Stomach (tissue), 9 donors: ENCODE results near the gene GEMIN7. TPM values are rescaled to one million over a fixed set of nuclear protein-coding genes. Genes with fewer than 3 reads are reported as not detected.

Source experiments
- DNase-seq, 2 donors: peaks; one replicate each; pipeline versions ENCODE4 v3.0.0 to v3.0.0-alpha.2; 2013 to 2019
- H3K27ac ChIP-seq, 5 donors: fragments of 200-600 bp in 4 of 5; sonication (generic) in 4 of 5; one replicate each; pipeline ENCODE4 v1.5.1; 2013 to 2019; ENCODE audit warnings: mild to moderate bottlenecking in 1 of 5, moderate library complexity in 1 of 5
- H3K27me3 ChIP-seq, 3 donors: fragments of 200-600 bp; sonication (generic); one replicate each; pipeline ENCODE4 v1.5.1; 2017 to 2019; ENCODE audit warnings: mixed run types in 1 of 3
- H3K36me3 ChIP-seq, 4 donors: fragments of 200-600 bp; sonication (generic); 1 replicate in 3 of 4; 2 replicates in 1 of 4; pipeline ENCODE4 v1.5.1; 2016 to 2019
- H3K4me1 ChIP-seq, 4 donors: fragments of 200-600 bp; sonication (generic); one replicate each; pipeline ENCODE4 v1.5.1; 2016 to 2019
- H3K4me3 ChIP-seq, 4 donors: fragments of 200-600 bp; sonication (generic) in 3 of 4; one replicate each; pipeline ENCODE4 v1.5.1; 2016 to 2019; ENCODE audit warnings: mild to moderate bottlenecking in 1 of 4
- H3K9me3 ChIP-seq, 4 donors: fragments of 200-600 bp; sonication (generic); one replicate each; pipeline ENCODE4 v1.5.1; 2016 to 2019
- CTCF ChIP-seq, 7 experiments: fragments of 450-650 bp in 4 of 7; fragments of 200-600 bp in 3 of 7; sonication (generic) in 3 of 7; IDR thresholded peaks; one replicate each; pipeline ENCODE4 v1.5.1; 2016 to 2019; ENCODE audit warnings: antibody characterized with exemption in 7 of 7, control low read depth in 2 of 7, mild to moderate bottlenecking in 1 of 7
- EP300 ChIP-seq: sonication (generic); formaldehyde crosslinking; IDR thresholded peaks from one replicate; pipeline ENCODE4 v1.6.1; 2017; ENCODE audit warnings: antibody characterized with exemption
- POLR2A ChIP-seq, 4 donors: fragments of 450-650 bp; IDR thresholded peaks; one replicate each; pipeline ENCODE4 v1.6.1; 2016; ENCODE audit warnings: antibody characterized with exemption in 4 of 4, control low read depth in 2 of 4, mild to moderate bottlenecking in 1 of 4, moderate library complexity in 1 of 4
- POLR2AphosphoS5 ChIP-seq, 3 donors: sonication (generic); formaldehyde crosslinking; IDR thresholded peaks; one replicate each; pipeline ENCODE4 v1.6.1; 2016; ENCODE audit warnings: antibody characterized with exemption in 3 of 3
- WGBS, 5 donors: extraction: QIAGEN DNeasy Blood & Tissue Kit in 3 of 5; methylation state at CpG; one replicate each; pipeline versions ENCODE4 v1.1.5 to v1.1.7; 2013 to 2018; 5-methylcytosine and 5-hydroxymethylcytosine counted together
- intact Hi-C: fragments of 100-400 bp; cut with DNase I; formaldehyde crosslinking; loops from one replicate; pipeline ENCODE4 v1.15.1; 2023; ENCODE audit warnings: low total_unique reads
- polyA plus RNA-seq, 3 donors: library from polyadenylated mRNA; stranded (reverse); fragments of 200-250 nt; gene quantifications; one replicate each; pipeline ENCODE4 v1.2.3, GENCODE V29; 2013
- total RNA-seq, 5 donors: library from RNA; depleted of rRNA; stranded (reverse); fragments of >200 nt; gene quantifications; one replicate each; pipeline versions ENCODE4 v1.1.0 to v1.2.3, GENCODE V29; 2014 to 2016
- donor health status: healthy with polysubstance abuse.
- donor health status: Bipolar disorder and iron deficiency.
- donor health status: healthy.

The GEMIN7 gene
- total and polyA plus RNA-seq, 8 donors = 1.8 to 107 (median 25.3) TPM

- Histone ChIP-seq H3K4me3 (peak overlapping the region; percentile 76 to 97 (median 78)), H3K4me1 (peaks cover 22 to 83% (median 62%) of the 10 kb centered on the region in 4 donors), H3K36me3 (peaks cover 0 to 25% (median 20%) of the 10 kb centered on the region in 4 donors), H3K27ac (peak overlapping the region; percentile 83 to 87 (median 86)), H3K9me3 (no peaks in the 10 kb centered on the region), H3K27me3 (no peaks in the 10 kb centered on the region)
- intact Hi-C loops = no loop called here
- no peak for DNase-seq
- no peak for TF ChIP-seq EP300
- TF ChIP-seq CTCF (IDR thresholded peaks at IDR 0.05) = no peak
- TF ChIP-seq POLR2AphosphoS5 (IDR thresholded peaks at IDR 0.05) = no peak
- TF ChIP-seq POLR2A (IDR thresholded peaks at IDR 0.05) = no peak
- 55 to 69% (median 60%) methylated on average over 9 to 10 of the region's 10 CpGs for WGBS, 5 donors
Observed at GRCh38 chr19:45078390-45079062, 534 bp upstream of the GEMIN7 start.

GRCh38 chr19:45079911-45080370, 881 bp downstream of the GEMIN7 start:
- TF ChIP-seq POLR2AphosphoS5 (IDR thresholded peaks at IDR 0.05) (peak in 1 of 3 donors; percentile 59), POLR2A (IDR thresholded peaks at IDR 0.05) (no peak)
- Histone ChIP-seq H3K9me3 (no peaks in the 10 kb centered on the region), H3K36me3 (peaks cover 0 to 39% (median 29%) of the 10 kb centered on the region in 4 donors), H3K27ac (peak overlapping the region; percentile 83 to 87 (median 86)), H3K27me3 (no peaks in the 10 kb centered on the region), H3K4me3 (peak overlapping the region; percentile 76 to 97 (median 78)), H3K4me1 (peaks cover 22 to 69% (median 56%) of the 10 kb centered on the region in 4 donors)
- peak; percentile 52 to 66 for DNase-seq
- intact Hi-C loops = no loop called here
- WGBS, 5 donors = 3 to 10% (median 4%) methylated on average over 5 to 6 of the region's 6 CpGs

- H3K4me3 ChIP-seq = no peak overlapping the region
- no peak overlapping the region for H3K27ac ChIP-seq
- intact Hi-C loops = no loop called here
- 90 to 94% (median 91%) methylated on average over 5 of the region's 5 CpGs for WGBS, 5 donors
- DNase-seq = no peak
- H3K9me3 ChIP-seq = no peaks in the 10 kb centered on the region
- peaks cover 0 to 57% (median 41%) of the 10 kb centered on the region in 4 donors for H3K36me3 ChIP-seq
- H3K27me3 ChIP-seq = no peaks in the 10 kb centered on the region
- H3K4me1 ChIP-seq = peaks cover 15 to 54% (median 37%) of the 10 kb centered on the region in 4 donors
- TF ChIP-seq POLR2A (IDR thresholded peaks at IDR 0.05) (no peak), CTCF (IDR thresholded peaks at IDR 0.05) (no peak), POLR2AphosphoS5 (IDR thresholded peaks at IDR 0.05) (no peak), EP300 (no peak)
Observed at GRCh38 chr19:45082170-45082569, 3.1 kb downstream of the GEMIN7 start.

GRCh38 chr19:45086480-45086879, 7.4 kb downstream of the GEMIN7 start:
- DNase-seq = no peak
- Histone ChIP-seq H3K4me3 (no peak overlapping the region), H3K27ac (no peak overlapping the region), H3K4me1 (peaks cover 12 to 56% (median 21%) of the 10 kb centered on the region in 4 donors), H3K36me3 (peaks cover 12 to 82% (median 67%) of the 10 kb centered on the region in 4 donors), H3K9me3 (no peaks in the 10 kb centered on the region), H3K27me3 (no peaks in the 10 kb centered on the region)
- intact Hi-C loops = loop anchor here (5.0 kb wide), 1 partner anchor 46 kb away; no protein-coding TSS in a partner anchor
- 89 to 96% (median 93%) methylated on average over 2 to 4 of the region's 4 CpGs for WGBS, 5 donors
- no peak for TF ChIP-seq EP300
- no peak for TF ChIP-seq CTCF (IDR thresholded peaks at IDR 0.05)
- no peak for TF ChIP-seq POLR2A (IDR thresholded peaks at IDR 0.05)
- TF ChIP-seq POLR2AphosphoS5 (IDR thresholded peaks at IDR 0.05) = no peak
